Lung (tissue), 12 donors: Measurements from ENCODE around the gene RAD18. TPM values are rescaled to one million over a fixed set of nuclear protein-coding genes. Genes with fewer than 3 reads are reported as not detected.
A peak's percentile ranks its signal among the peaks of the same experiment; 100 is the strongest.

Experiments
- ATAC-seq: fragments of 200-7000 bp; cut with Tn5 transposase; one replicate; pipeline ENCODE4 v1.9.1; 2020; ENCODE audit warnings: moderate number of reproducible peaks; ENCODE audit not compliant: insufficient read depth, low FRiP score
- DNase-seq, 3 donors: peaks; one replicate each; pipeline ENCODE4 v3.0.0-alpha.2; 2013 to 2017
- H3K27ac ChIP-seq, 2 donors: one replicate each; pipeline ENCODE4 v1.5.1; 2013; ENCODE audit warnings: mild to moderate bottlenecking in 2 of 2, moderate library complexity in 2 of 2, control low read depth in 1 of 2, inconsistent platforms in 1 of 2, low read depth in 1 of 2, low read length in 1 of 2
- H3K27me3 ChIP-seq, 3 donors: one replicate each; pipeline ENCODE4 v1.5.1; 2013; ENCODE audit warnings: low read length in 2 of 3; ENCODE audit not compliant: control insufficient read depth in 3 of 3, insufficient read depth in 3 of 3
- H3K36me3 ChIP-seq, 4 donors: one replicate each; pipeline ENCODE4 v1.5.1; 2013; ENCODE audit warnings: low read length in 4 of 4, mild to moderate bottlenecking in 1 of 4, moderate library complexity in 1 of 4; ENCODE audit not compliant: control insufficient read depth in 4 of 4, insufficient read depth in 4 of 4
- H3K4me1 ChIP-seq, 5 donors: one replicate each; pipeline ENCODE4 v1.5.1; 2013; ENCODE audit warnings: low read length in 5 of 5, mild to moderate bottlenecking in 2 of 5, moderate library complexity in 1 of 5; ENCODE audit not compliant: control insufficient read depth in 5 of 5, insufficient read depth in 5 of 5
- H3K4me3 ChIP-seq: one replicate; pipeline ENCODE4 v1.5.1; 2013; ENCODE audit warnings: mild to moderate bottlenecking, control low read depth, moderate library complexity
- H3K9ac ChIP-seq, 2 donors: one replicate each; pipeline ENCODE4 v1.5.1; 2013; ENCODE audit warnings: low read length in 2 of 2, control low read depth in 1 of 2; ENCODE audit not compliant: insufficient read depth in 1 of 2
- H3K9me3 ChIP-seq, 4 donors: one replicate each; pipeline ENCODE4 v1.5.1; 2013; ENCODE audit warnings: low read length in 3 of 4, mild to moderate bottlenecking in 1 of 4, moderate library complexity in 1 of 4; ENCODE audit not compliant: control insufficient read depth in 4 of 4, insufficient read depth in 3 of 4
- CTCF ChIP-seq: IDR thresholded peaks from 2 replicates; pipeline ENCODE4 v1.5.1; 2012; ENCODE audit warnings: mild to moderate bottlenecking; ENCODE audit errors: control extremely low read depth, extremely low read depth
- WGBS, 2 donors: extraction: QIAGEN DNeasy Blood & Tissue Kit; methylation state at CpG; one replicate each; pipeline ENCODE4 v1.1.7; 2013; 5-methylcytosine and 5-hydroxymethylcytosine counted together
- polyA plus RNA-seq, 2 donors: library from polyadenylated mRNA; stranded (reverse); fragments of 200-250 nt; gene quantifications; one replicate each; pipeline ENCODE4 v1.2.1, GENCODE V29; 2013
- total RNA-seq, 2 donors: library from RNA; depleted of rRNA in 1 of 2; stranded (reverse); fragments of >200 nt in 1 of 2; gene quantifications; one replicate each; pipeline ENCODE4 v1.2.1, GENCODE V29; 2014 to 2021
- donor health status: control.
- donor health status: control.
- donor health status: Bipolar disorder and iron deficiency.
- donor health status: healthy.
- donor health status: DM: yes; HTN: yes; CAD: no.

Gene RAD18
- total and polyA plus RNA-seq, 4 donors = 2.1 to 23.6 (median 6.3) TPM

GRCh38 chr3:8959668-8960067 lies 3.6 kb downstream of the RAD18 start:
- WGBS, 2 donors = 37 to 73% methylated on average over 8 of the region's 8 CpGs

GRCh38 chr3:8954938-8955763 lies 8.1 kb downstream of the RAD18 start:
- ATAC-seq (no peak), DNase-seq (no peak)
- H3K27me3 ChIP-seq = no peaks in the 10 kb centered on the region
- no peak overlapping the region for H3K4me3 ChIP-seq
- no peak for TF ChIP-seq CTCF
- peaks cover 0 to 3% (median 1%) of the 10 kb centered on the region in 4 donors for H3K36me3 ChIP-seq
- no peak overlapping the region for H3K9ac ChIP-seq
- no peaks in the 10 kb centered on the region for H3K4me1 ChIP-seq
- no peaks in the 10 kb centered on the region for H3K9me3 ChIP-seq
- whole genome bisulfite sequencing, 2 donors = 85 to 92% methylated on average over 4 of the region's 4 CpGs
- peak overlapping the region; percentile 7 to 8 for H3K27ac ChIP-seq

More at GRCh38 chr3:8959668-8960067, 3.6 kb downstream of the RAD18 start:
- Histone ChIP-seq H3K27me3 (no peaks in the 10 kb centered on the region), H3K9ac (no peak overlapping the region), H3K4me3 (no peak overlapping the region), H3K36me3 (peaks cover 0 to 6% (median 1%) of the 10 kb centered on the region in 4 donors), H3K27ac (no peak overlapping the region), H3K9me3 (no peaks in the 10 kb centered on the region), H3K4me1 (peaks cover 0 to 10% (median 3%) of the 10 kb centered on the region in 5 donors)
- DNase-seq (no peak), ATAC-seq (no peak)
- no peak for TF ChIP-seq CTCF

- no peak overlapping the region for H3K27ac ChIP-seq
- H3K36me3 ChIP-seq = peaks cover 0 to 3% (median 1%) of the 10 kb centered on the region in 4 donors
- DNase-seq = no peak
- H3K4me1 ChIP-seq = no peaks in the 10 kb centered on the region
- ATAC-seq = no peak
- no peak overlapping the region for H3K9ac ChIP-seq
- TF ChIP-seq CTCF = no peak
- no peaks in the 10 kb centered on the region for H3K27me3 ChIP-seq
- H3K4me3 ChIP-seq = no peak overlapping the region
- H3K9me3 ChIP-seq = no peaks in the 10 kb centered on the region
These were observed 10.0 kb downstream of the RAD18 start for GRCh38 chr3:8953313-8953712.
